A549 treated with CORT108297 at 1 μM for 4 hours (cell line): ENCODE measurements around the gene DAO. TPM values are rescaled to one million over a fixed set of nuclear protein-coding genes. Genes with fewer than 3 reads are reported as not detected.

Source experiments
- total RNA-seq: library from RNA; stranded (reverse); fragments of 200-300 nt; extraction: Qiagen RNA extraction; gene quantifications from 5 replicates; pipeline ENCODE4 v1.2.3, GENCODE V29; 2022

Gene DAO
- not detected in 5 replicates for total RNA-seq

DNA sequence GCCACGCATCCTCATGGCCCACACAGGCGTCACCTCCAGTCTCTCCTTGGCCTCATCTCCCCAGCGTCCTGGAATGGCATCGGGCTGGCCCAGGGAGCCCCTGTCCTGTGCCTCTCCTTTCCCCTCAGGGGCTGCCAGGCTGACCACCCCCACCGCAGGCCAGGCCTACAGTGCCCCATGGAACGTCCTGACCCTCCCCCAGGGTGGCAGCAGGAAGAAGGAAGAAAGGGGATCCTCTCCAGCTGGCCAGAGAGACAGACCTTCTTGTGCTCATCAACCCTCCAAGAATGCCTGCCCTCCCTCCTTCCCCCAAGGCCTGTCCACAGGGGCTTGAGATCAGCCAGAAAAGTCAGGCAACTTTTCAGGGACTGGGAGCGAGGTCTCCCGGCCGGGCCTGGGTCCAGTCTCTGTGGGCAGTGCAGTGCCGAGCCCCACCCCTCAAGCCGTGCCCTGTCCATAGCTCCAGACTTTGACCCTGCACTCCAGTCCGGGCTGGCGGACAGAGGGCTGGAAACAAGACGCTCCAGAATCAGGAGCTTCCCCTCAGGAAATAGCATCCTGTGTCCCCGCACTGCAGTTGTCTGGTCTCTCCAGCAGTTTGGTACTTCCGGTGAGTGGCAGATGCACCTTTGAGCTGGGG lies at the start of gene DAO:
DAO (plus strand) TSS at position 478 of the 640 bp plus-strand sequence. CDS start 4,915 bp downstream, outside the sequence.

Other genes with a start within 250 kb of the DAO start
- 0.63 to 1.4 TPM (median 0.83 TPM) in 5 replicates for gene SELPLG, start 246.2 kb upstream of the DAO start, total RNA-seq
- 160 to 198 TPM (median 178 TPM) in 5 replicates for gene CORO1C, start 148.6 kb upstream of the DAO start, total RNA-seq
- 15.2 to 28.1 TPM (median 20.8 TPM) in 5 replicates for gene SSH1, start 22.5 kb upstream of the DAO start, total RNA-seq
- 0.01 TPM in 1 of 5 replicates, not detected in the others for gene SVOP, start 141.0 kb downstream of the DAO start, total RNA-seq
- gene USP30, start 172.5 kb downstream of the DAO start, total RNA-seq, result 6.8 to 8.8 TPM (median 7.9 TPM) in 5 replicates
- 41.7 to 48.4 TPM (median 46.7 TPM) in 5 replicates for gene ALKBH2, start 213.4 kb downstream of the DAO start, total RNA-seq
- 80.9 to 88.4 TPM (median 86.1 TPM) in 5 replicates for gene UNG, start 217.5 kb downstream of the DAO start, total RNA-seq
- 6.0 to 9.1 TPM (median 7.7 TPM) in 5 replicates for gene ACACB, start 236.5 kb downstream of the DAO start, total RNA-seq